Lower lobe of right lung (tissue), 2 donors: ENCODE results near the gene IRAK3. TPM values are rescaled to one million over a fixed set of nuclear protein-coding genes. Genes with fewer than 3 reads are reported as not detected.

Experiments used
- ATAC-seq, 2 donors: fragments of 200-7000 bp; cut with Tn5 transposase; one replicate each; pipeline ENCODE4 v1.9.1; 2020 to 2022; ENCODE audit warnings: mild to moderate bottlenecking in 2 of 2, moderate library complexity in 2 of 2
- DNase-seq: peaks from one replicate; pipeline ENCODE4 v3.0.0-alpha.2; 2020
- H3K27ac ChIP-seq: fragments of 200-600 bp; one replicate; pipeline ENCODE4 v1.8.0; 2022
- H3K27me3 ChIP-seq: fragments of 200-600 bp; one replicate; pipeline ENCODE4 v1.8.0; 2022; ENCODE audit warnings: low read depth
- H3K36me3 ChIP-seq: fragments of 200-600 bp; one replicate; pipeline ENCODE4 v1.8.0; 2022; ENCODE audit warnings: mild to moderate bottlenecking
- H3K4me1 ChIP-seq: fragments of 200-600 bp; one replicate; pipeline ENCODE4 v1.8.0; 2022
- H3K4me3 ChIP-seq: fragments of 200-600 bp; one replicate; pipeline ENCODE4 v1.8.0; 2022; ENCODE audit warnings: mild to moderate bottlenecking
- H3K9me3 ChIP-seq: fragments of 200-600 bp; one replicate; pipeline ENCODE4 v1.8.0; 2022
- intact Hi-C: fragments of 100-400 bp; cut with DNase I; formaldehyde crosslinking; loops from one replicate; pipeline ENCODE4 v1.11.0; 2022
- total RNA-seq: library from RNA; stranded (reverse); fragmentation: NEBNext Ultra II Directional; extraction: Animal tissue kit (Norgen Biotek cat#: 25700); gene quantifications from one replicate; pipeline ENCODE4 v1.2.1, GENCODE V29; 2021
- TF ChIP-seq, protein P1 (sequence below): fragments of 200-600 bp; IDR thresholded peaks from one replicate; pipeline ENCODE4 v1.8.0; 2022; ENCODE audit warnings: antibody characterized with exemption, mild to moderate bottlenecking
- donor health status: DM: no; HTN: yes; CAD: no; lungs with severe emphysema.

IRAK3 gene
- total RNA-seq, 1 donor from 2014 or later = 50.7 TPM

DNA sequence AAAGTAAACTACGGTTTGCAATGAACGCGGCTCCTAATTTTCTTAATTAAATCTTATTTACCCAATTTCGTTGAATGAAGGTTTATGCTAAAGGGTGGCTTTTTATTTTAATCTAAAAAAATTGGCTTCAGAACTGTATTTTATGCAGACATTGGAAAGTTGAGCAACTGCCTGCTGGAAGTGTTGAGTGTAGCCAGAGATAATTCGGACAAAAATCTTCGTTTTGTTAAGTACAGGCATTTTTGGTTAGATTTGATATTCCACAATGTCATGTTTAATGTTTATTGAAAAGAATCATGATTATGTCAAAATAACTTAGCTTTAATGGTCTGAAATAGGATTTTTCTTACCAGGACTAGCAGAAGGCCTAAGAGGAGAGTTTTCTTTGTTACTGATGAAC lies 875 bp downstream of the IRAK3 start:
- DNase-seq = no peak
- H3K9me3 ChIP-seq = no peaks in the 10 kb centered on the region
- intact Hi-C loops = no loop called here
- peaks cover 8% of the 10 kb centered on the region for H3K36me3 ChIP-seq
- H3K4me3 ChIP-seq = peak overlapping the region; percentile 62
- TF ChIP-seq, protein P1, sequence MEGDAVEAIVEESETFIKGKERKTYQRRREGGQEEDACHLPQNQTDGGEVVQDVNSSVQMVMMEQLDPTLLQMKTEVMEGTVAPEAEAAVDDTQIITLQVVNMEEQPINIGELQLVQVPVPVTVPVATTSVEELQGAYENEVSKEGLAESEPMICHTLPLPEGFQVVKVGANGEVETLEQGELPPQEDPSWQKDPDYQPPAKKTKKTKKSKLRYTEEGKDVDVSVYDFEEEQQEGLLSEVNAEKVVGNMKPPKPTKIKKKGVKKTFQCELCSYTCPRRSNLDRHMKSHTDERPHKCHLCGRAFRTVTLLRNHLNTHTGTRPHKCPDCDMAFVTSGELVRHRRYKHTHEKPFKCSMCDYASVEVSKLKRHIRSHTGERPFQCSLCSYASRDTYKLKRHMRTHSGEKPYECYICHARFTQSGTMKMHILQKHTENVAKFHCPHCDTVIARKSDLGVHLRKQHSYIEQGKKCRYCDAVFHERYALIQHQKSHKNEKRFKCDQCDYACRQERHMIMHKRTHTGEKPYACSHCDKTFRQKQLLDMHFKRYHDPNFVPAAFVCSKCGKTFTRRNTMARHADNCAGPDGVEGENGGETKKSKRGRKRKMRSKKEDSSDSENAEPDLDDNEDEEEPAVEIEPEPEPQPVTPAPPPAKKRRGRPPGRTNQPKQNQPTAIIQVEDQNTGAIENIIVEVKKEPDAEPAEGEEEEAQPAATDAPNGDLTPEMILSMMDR = no peak
- peaks cover 32% of the 10 kb centered on the region for H3K4me1 ChIP-seq
- no peak for ATAC-seq
- peak overlapping the region; percentile 95 for H3K27ac ChIP-seq
- H3K27me3 ChIP-seq = no peaks in the 10 kb centered on the region

DNA sequence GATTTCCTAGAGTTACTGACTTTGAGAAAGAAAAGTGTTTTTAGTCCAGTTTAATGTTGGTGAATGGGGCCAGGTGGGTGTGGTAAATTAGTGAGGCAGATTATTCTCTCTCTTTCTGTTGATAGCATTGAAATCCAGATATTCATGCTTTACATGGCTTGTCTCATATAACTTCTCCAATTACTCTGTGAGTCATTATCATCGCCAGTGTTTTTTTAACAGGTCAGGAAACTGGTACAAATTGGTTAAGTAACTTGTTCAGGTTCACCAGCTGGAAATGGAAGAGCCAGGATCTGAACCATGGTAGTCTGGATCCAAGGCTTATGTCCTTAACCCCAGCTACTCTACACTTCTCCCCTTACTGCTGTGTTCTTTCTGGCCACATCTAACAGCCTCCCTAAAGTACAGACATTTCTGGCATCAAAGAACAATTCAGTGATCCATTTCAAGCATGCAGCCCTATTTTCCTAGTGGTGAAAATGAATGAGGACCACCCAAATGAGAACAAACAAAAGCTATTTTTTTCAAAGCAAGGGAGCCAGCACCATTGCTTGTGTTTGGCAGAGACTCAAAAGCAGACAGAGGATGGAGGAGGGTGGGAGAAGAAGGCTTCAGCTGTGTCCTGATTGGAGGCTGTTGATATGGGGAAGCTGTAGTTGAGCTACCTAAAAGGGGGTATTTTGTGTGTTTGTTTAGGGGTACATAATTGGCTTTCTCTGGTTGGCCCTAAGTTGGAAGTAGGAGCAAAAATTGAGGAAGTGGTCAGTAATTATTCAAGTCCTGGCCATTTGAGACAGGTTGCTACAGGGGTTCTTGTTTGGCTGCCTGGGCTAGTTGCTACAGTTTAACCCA lies 1.7 kb downstream of the IRAK3 start:
- no peaks in the 10 kb centered on the region for H3K27me3 ChIP-seq
- H3K27ac ChIP-seq = peak overlapping the region; percentile 95
- TF ChIP-seq, protein P1 = no peak
- ATAC-seq (peak in 1 of 2 donors; percentile 3), DNase-seq (no peak)
- peak overlapping the region; percentile 62 for H3K4me3 ChIP-seq
- intact Hi-C loops = no loop called here
- H3K9me3 ChIP-seq = no peaks in the 10 kb centered on the region
- peaks cover 40% of the 10 kb centered on the region for H3K4me1 ChIP-seq
- H3K36me3 ChIP-seq = peaks cover 8% of the 10 kb centered on the region

DNA sequence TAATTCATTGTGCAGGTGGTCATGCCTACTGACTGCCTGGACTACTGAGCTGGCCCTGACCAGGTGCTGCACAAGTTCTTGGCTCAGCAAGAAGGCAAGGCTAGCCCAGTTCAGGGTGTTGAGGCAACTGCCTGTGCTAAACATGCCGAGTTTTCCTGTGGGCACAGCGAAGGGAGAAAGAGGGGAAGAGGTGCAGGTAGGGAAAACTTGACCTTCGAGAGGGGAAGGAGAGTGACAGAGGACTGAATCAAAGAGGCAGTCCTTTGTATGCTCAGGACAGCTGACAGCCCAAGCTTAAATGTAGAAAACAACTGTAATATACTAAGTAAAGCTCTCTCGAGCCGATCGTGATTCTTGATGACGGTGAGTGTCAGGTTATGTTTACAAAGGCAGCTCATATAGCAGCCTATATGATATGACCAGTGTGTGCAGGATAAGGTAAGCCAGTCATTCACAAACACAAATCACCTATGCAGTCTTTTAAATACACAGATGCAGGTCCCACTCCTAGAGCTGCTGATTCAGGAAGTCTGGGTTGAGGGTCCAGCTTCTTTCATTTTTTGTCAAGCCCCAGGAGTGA lies 2.6 kb downstream of the IRAK3 start:
- DNase-seq (no peak), ATAC-seq (no peak)
- intact Hi-C loops = no loop called here
- peaks cover 8% of the 10 kb centered on the region for H3K36me3 ChIP-seq
- H3K27ac ChIP-seq = no peak overlapping the region
- TF ChIP-seq, protein P1 = no peak
- no peaks in the 10 kb centered on the region for H3K9me3 ChIP-seq
- no peaks in the 10 kb centered on the region for H3K27me3 ChIP-seq
- peaks cover 45% of the 10 kb centered on the region for H3K4me1 ChIP-seq
- peak overlapping the region; percentile 62 for H3K4me3 ChIP-seq

DNA sequence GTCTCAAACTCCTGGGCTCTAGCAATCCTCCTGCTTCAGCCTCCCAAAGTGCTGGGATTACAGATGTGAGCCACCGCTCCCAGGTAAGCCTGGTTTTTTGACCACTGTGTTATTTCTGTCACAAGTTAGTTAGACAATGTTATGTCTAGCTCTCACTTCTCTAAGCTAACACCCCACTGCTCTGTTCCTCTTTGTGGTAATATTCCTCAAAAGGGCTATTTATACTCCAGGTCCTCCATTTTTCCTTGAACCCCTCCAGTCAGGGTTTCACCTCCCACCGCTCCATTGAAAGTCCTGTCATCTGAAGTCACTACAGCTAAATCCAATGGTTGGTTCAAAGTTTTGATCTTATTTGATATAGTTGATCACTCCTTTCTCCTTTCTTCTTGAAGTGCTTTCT lies 5.1 kb downstream of the IRAK3 start:
- intact Hi-C loops = no loop called here
- H3K36me3 ChIP-seq = peaks cover 8% of the 10 kb centered on the region
- DNase-seq (no peak), ATAC-seq (no peak)
- H3K27me3 ChIP-seq = no peaks in the 10 kb centered on the region
- peaks cover 58% of the 10 kb centered on the region for H3K4me1 ChIP-seq
- H3K9me3 ChIP-seq = no peaks in the 10 kb centered on the region
- no peak overlapping the region for H3K27ac ChIP-seq
- TF ChIP-seq, protein P1 = no peak
- no peak overlapping the region for H3K4me3 ChIP-seq

DNA sequence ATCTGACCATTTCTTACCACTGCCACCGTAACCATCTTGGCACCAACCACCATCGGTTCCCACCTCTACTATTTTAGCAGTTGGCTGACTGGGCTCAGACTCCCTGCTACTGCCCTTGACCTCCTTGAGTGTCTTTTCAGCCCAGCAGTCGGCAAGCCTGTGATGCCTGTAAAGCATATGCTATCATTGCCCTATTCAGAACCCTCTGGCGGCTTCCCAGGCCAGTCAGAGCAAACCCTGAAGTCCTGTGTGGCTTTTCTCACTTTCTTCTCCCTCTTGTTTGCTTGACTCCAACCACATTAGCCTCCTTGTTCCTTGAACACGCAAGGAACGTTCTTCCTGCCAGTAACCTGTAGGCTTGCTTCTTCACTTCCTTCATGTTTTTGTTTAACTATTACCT lies 6.2 kb downstream of the IRAK3 start:
- Histone ChIP-seq H3K4me3 (no peak overlapping the region), H3K9me3 (no peaks in the 10 kb centered on the region), H3K27ac (peak overlapping the region; percentile 20), H3K4me1 (peaks cover 58% of the 10 kb centered on the region), H3K36me3 (peaks cover 8% of the 10 kb centered on the region), H3K27me3 (no peaks in the 10 kb centered on the region)
- intact Hi-C loops = no loop called here
- DNase-seq (no peak), ATAC-seq (peak; percentile 11 to 33)
- TF ChIP-seq, protein P1 = no peak
